ENCODE results near the gene OPN1LW.
"Not testable (repeated sequence)": the region's sequence is repeated elsewhere in the genome, so short reads cannot be mapped to it uniquely, and the experiment has no call there.

- not testable (repeated sequence) for TF ChIP-seq EZH2 (IDR thresholded peaks at IDR 0.05; ENCODE audit: borderline replicate concordance, low read depth, low read length, poor library complexity, severe bottlenecking); CTCF (conservative IDR thresholded peaks at IDR 0.05; ENCODE audit: low read depth, low read length)
Measured at GRCh38 chrX:154192846-154193245, 48.8 kb downstream of the OPN1LW start.
